CD4-positive, alpha-beta T cell (primary cell): ENCODE data around the gene KCNS3. TPM values are rescaled to one million over a fixed set of nuclear protein-coding genes. Genes with fewer than 3 reads are reported as not detected.

Source experiments
- ATAC-seq: fragments of 200-7000 bp; cut with Tn5 transposase; one replicate; pipeline ENCODE4 v1.10.0; 2022; ENCODE audit warnings: mild to moderate bottlenecking; ENCODE audit not compliant: poor library complexity
- CTCF ChIA-PET: fragments of 350-600 bp; sonication (Branson Sonifier 250); formaldehyde crosslinking; loops from one replicate; lab custom pipeline; 2021; ENCODE audit warnings: antibody characterized with exemption, inconsistent platforms; lab: Charles Lee
- POLR2A ChIA-PET: fragments of 350-600 bp; sonication (Branson Sonifier 250); formaldehyde crosslinking; loops from one replicate; lab custom pipeline; 2021; ENCODE audit warnings: antibody characterized with exemption, inconsistent platforms; lab: Charles Lee
- DNase-seq, 14 experiments: peaks; one replicate each; pipeline ENCODE4 v3.0.0-alpha.2; 2013 to 2020; ENCODE audit warnings: mixed read lengths in 2 of 14
- H3K27ac ChIP-seq, 2 donors: one replicate each; pipeline versions ENCODE4 v1.5.1 to v1.7.0; 2013; ENCODE audit warnings: low read length in 2 of 2, low read depth in 1 of 2, mild to moderate bottlenecking in 1 of 2
- H3K27me3 ChIP-seq, 2 experiments: 1 replicate in 1 of 2; 2 replicates in 1 of 2; pipeline versions ENCODE4 v1.6.1 to v1.7.0; 2013; ENCODE audit warnings: low read length in 2 of 2, control low read depth in 1 of 2, mild to moderate bottlenecking in 1 of 2, moderate library complexity in 1 of 2; ENCODE audit not compliant: insufficient read depth in 2 of 2, control insufficient read depth in 1 of 2
- H3K36me3 ChIP-seq: one replicate; pipeline ENCODE4 v1.6.1; 2013; ENCODE audit warnings: low read length, control low read depth; ENCODE audit not compliant: insufficient read depth
- H3K4me1 ChIP-seq: one replicate; pipeline ENCODE4 v1.6.1; 2013; ENCODE audit warnings: low read length, control low read depth; ENCODE audit not compliant: insufficient read depth
- H3K4me3 ChIP-seq: one replicate; pipeline ENCODE4 v1.5.1; 2013; ENCODE audit warnings: mild to moderate bottlenecking, low read length, moderate library complexity
- H3K9me3 ChIP-seq, 2 experiments: 1 replicate in 1 of 2; 2 replicates in 1 of 2; pipeline versions ENCODE4 v1.6.1 to v1.7.0; 2013; ENCODE audit warnings: low read length in 2 of 2, mild to moderate bottlenecking in 2 of 2, control low read depth in 1 of 2, moderate library complexity in 1 of 2; ENCODE audit not compliant: control insufficient read depth in 1 of 2, insufficient read depth in 1 of 2
- H3K27ac Mint-ChIP-seq: one replicate; pipeline ENCODE4 v1.8.0; 2020; ENCODE audit warnings: mixed read lengths
- H3K27me3 Mint-ChIP-seq: one replicate; pipeline ENCODE4 v1.8.0; 2021; ENCODE audit warnings: mixed read lengths
- H3K36me3 Mint-ChIP-seq: one replicate; pipeline ENCODE4 v1.8.0; 2021; ENCODE audit warnings: low read depth, mixed read lengths
- H3K4me1 Mint-ChIP-seq: one replicate; pipeline ENCODE4 v1.8.0; 2021; ENCODE audit warnings: low read depth, mixed read lengths
- H3K4me3 Mint-ChIP-seq: one replicate; pipeline ENCODE4 v1.8.0; 2020; ENCODE audit warnings: mild to moderate bottlenecking, mixed read lengths
- H3K9me3 Mint-ChIP-seq: one replicate; pipeline ENCODE4 v1.8.0; 2020; ENCODE audit warnings: mixed read lengths
- intact Hi-C, 2 experiments: fragments of 100-400 bp; cut with DNase I in 1 of 2; cut with micrococcal nuclease in 1 of 2; formaldehyde crosslinking; loops; one replicate each; pipeline versions ENCODE4 v1.15.1 to v1.9.0; 2023 to 2025; cut with DNase I, micrococcal nuclease
- total RNA-seq, 174 experiments: library from RNA in 2 of 174; stranded (reverse) in 2 of 174; gene quantifications; one replicate each; pipeline ENCODE4 v1.2.3 and lab custom pipeline; 2021 to 2026
- TF ChIP-seq, protein P1 (sequence below): fragments of 200-600 bp; IDR thresholded peaks from one replicate; pipeline ENCODE4 v1.8.0; 2022; ENCODE audit warnings: antibody characterized with exemption, mild to moderate bottlenecking

Gene KCNS3
- total RNA-seq, 2 experiments from 2014 or later, result not detected

GRCh38 chr2:17981936-17982335 is 103.5 kb downstream of the KCNS3 start:
- intact Hi-C loops, result no loop called here
- POLR2A ChIA-PET, result no interaction called here
- H3K4me3 Mint-ChIP-seq, result no peak overlapping the region
- no peaks in the 10 kb centered on the region for H3K27me3 ChIP-seq
- ATAC-seq (no peak), DNase-seq (no peak)
- CTCF ChIA-PET, result no interaction called here
- no peaks in the 10 kb centered on the region for H3K36me3 Mint-ChIP-seq
- no peaks in the 10 kb centered on the region for H3K4me1 ChIP-seq
- H3K9me3 Mint-ChIP-seq, result no peaks in the 10 kb centered on the region
- no peak overlapping the region for H3K27ac Mint-ChIP-seq
- TF ChIP-seq, protein P1, sequence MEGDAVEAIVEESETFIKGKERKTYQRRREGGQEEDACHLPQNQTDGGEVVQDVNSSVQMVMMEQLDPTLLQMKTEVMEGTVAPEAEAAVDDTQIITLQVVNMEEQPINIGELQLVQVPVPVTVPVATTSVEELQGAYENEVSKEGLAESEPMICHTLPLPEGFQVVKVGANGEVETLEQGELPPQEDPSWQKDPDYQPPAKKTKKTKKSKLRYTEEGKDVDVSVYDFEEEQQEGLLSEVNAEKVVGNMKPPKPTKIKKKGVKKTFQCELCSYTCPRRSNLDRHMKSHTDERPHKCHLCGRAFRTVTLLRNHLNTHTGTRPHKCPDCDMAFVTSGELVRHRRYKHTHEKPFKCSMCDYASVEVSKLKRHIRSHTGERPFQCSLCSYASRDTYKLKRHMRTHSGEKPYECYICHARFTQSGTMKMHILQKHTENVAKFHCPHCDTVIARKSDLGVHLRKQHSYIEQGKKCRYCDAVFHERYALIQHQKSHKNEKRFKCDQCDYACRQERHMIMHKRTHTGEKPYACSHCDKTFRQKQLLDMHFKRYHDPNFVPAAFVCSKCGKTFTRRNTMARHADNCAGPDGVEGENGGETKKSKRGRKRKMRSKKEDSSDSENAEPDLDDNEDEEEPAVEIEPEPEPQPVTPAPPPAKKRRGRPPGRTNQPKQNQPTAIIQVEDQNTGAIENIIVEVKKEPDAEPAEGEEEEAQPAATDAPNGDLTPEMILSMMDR, result no peak
- H3K9me3 ChIP-seq, result no peaks in the 10 kb centered on the region
- H3K36me3 ChIP-seq, result no peaks in the 10 kb centered on the region
- H3K4me1 Mint-ChIP-seq, result no peaks in the 10 kb centered on the region
- peaks cover 4% of the 10 kb centered on the region for H3K27me3 Mint-ChIP-seq
- no peak overlapping the region for H3K27ac ChIP-seq
- H3K4me3 ChIP-seq, result no peak overlapping the region

Other genes starting within 250 kb of the KCNS3 start
- gene SMC6, start 124.9 kb upstream of the KCNS3 start, total RNA-seq, result 1 to 10 TPM; 7.1 to 7.8 TPM
- gene GEN1, start 124.5 kb upstream of the KCNS3 start, total RNA-seq, result 1 to 10 TPM; 4.3 to 4.6 TPM
- gene MSGN1, start 62.2 kb upstream of the KCNS3 start, total RNA-seq, result not detected